SK-N-SH (cell line): ENCODE measurements around the gene HGS.

Source experiments
- CHD2 ChIP-seq: fragments of 150-350 bp; IDR thresholded peaks from 2 replicates; pipeline ENCODE4 v1.6.1; 2018; ENCODE audit warnings: low read length; ENCODE audit not compliant: partially characterized antibody
- GATA2 ChIP-seq: sonication (generic); formaldehyde crosslinking; IDR thresholded peaks from 2 replicates; pipeline ENCODE4 v1.5.0; 2020; ENCODE audit warnings: mild to moderate bottlenecking, missing genetic modification reagents
- NFIC ChIP-seq: IDR thresholded peaks from 2 replicates; pipeline ENCODE4 v1.4.0; 2012; ENCODE audit warnings: borderline replicate concordance
- POLR2AphosphoS5 ChIP-seq: IDR thresholded peaks from 2 replicates; pipeline ENCODE4 v1.6.1; 2012; ENCODE audit warnings: low read depth, low read length
- RAD21 ChIP-seq: IDR thresholded peaks from 2 replicates; pipeline ENCODE4 v1.6.1; 2012; ENCODE audit warnings: mild to moderate bottlenecking, low read length
- SIN3A ChIP-seq: IDR thresholded peaks from 2 replicates; pipeline ENCODE4 v1.6.1; 2012; ENCODE audit warnings: low read depth, mild to moderate bottlenecking, low read length, moderate library complexity, borderline replicate concordance
- USF2 ChIP-seq: fragments of 150-350 bp; IDR thresholded peaks from 2 replicates; pipeline ENCODE4 v1.6.1; 2017; ENCODE audit warnings: antibody characterized with exemption, low read length, low read depth, borderline replicate concordance
- YY1 ChIP-seq: IDR thresholded peaks from 2 replicates; pipeline ENCODE4 v1.4.0; 2012; ENCODE audit warnings: low read depth, mild to moderate bottlenecking
- TF ChIP-seq, protein P1 (sequence below): fragments of 200-600 bp; sonication (generic); IDR thresholded peaks from 2 replicates; pipeline ENCODE4 v1.6.1; 2017; ENCODE audit warnings: antibody characterized with exemption, mild to moderate bottlenecking, moderate library complexity

GRCh38 chr17:81708739-81709185, 25.0 kb downstream of the HGS start:
- TF ChIP-seq, protein P1, sequence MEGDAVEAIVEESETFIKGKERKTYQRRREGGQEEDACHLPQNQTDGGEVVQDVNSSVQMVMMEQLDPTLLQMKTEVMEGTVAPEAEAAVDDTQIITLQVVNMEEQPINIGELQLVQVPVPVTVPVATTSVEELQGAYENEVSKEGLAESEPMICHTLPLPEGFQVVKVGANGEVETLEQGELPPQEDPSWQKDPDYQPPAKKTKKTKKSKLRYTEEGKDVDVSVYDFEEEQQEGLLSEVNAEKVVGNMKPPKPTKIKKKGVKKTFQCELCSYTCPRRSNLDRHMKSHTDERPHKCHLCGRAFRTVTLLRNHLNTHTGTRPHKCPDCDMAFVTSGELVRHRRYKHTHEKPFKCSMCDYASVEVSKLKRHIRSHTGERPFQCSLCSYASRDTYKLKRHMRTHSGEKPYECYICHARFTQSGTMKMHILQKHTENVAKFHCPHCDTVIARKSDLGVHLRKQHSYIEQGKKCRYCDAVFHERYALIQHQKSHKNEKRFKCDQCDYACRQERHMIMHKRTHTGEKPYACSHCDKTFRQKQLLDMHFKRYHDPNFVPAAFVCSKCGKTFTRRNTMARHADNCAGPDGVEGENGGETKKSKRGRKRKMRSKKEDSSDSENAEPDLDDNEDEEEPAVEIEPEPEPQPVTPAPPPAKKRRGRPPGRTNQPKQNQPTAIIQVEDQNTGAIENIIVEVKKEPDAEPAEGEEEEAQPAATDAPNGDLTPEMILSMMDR: no peak
- TF ChIP-seq GATA2 (CRISPR knock-in tag) (no peak), USF2 (no peak), YY1 (no peak), POLR2AphosphoS5 (peak; percentile 11; the same call in 1 of the 2 replicates), CHD2 (no peak), NFIC (no peak), SIN3A (no peak), RAD21 (no peak)
